ENCODE data around the gene IKBKG. TPM values are rescaled to one million over a fixed set of nuclear protein-coding genes. Genes with fewer than 3 reads are reported as not detected.
A peak's percentile ranks its signal among the peaks of the same experiment; 100 is the strongest.

Gene IKBKG
- total RNA-seq, 1 donor from 2014 or later = 25.0 TPM

DNA sequence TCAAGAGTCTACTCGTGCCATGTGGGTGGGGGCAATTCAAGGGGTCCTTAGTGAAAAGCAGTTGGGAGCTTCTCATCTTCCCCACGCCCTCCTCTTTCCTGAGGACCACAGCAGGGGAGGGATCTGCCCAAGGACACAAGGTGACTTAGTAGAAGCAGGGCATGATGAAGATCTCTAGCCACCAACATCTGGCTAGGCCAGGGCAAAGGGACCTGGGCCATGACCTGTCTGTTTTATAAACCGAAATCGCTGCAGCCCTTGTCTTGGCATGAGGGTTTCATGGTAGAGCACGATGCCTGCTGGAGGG, 5.9 kb upstream of the IKBKG start:
- peaks cover 10% of the 10 kb centered on the region for H3K36me3 Mint-ChIP-seq (ENCODE audit: unreplicated experiment)
- no peaks in the 10 kb centered on the region for H3K27me3 Mint-ChIP-seq (ENCODE audit: unreplicated experiment)
- TF ChIP-seq, protein P1, sequence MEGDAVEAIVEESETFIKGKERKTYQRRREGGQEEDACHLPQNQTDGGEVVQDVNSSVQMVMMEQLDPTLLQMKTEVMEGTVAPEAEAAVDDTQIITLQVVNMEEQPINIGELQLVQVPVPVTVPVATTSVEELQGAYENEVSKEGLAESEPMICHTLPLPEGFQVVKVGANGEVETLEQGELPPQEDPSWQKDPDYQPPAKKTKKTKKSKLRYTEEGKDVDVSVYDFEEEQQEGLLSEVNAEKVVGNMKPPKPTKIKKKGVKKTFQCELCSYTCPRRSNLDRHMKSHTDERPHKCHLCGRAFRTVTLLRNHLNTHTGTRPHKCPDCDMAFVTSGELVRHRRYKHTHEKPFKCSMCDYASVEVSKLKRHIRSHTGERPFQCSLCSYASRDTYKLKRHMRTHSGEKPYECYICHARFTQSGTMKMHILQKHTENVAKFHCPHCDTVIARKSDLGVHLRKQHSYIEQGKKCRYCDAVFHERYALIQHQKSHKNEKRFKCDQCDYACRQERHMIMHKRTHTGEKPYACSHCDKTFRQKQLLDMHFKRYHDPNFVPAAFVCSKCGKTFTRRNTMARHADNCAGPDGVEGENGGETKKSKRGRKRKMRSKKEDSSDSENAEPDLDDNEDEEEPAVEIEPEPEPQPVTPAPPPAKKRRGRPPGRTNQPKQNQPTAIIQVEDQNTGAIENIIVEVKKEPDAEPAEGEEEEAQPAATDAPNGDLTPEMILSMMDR (IDR thresholded peaks at IDR 0.05) = no peak
- no peaks in the 10 kb centered on the region for H3K9me3 Mint-ChIP-seq (ENCODE audit: unreplicated experiment)
- no peak for DNase-seq (ENCODE audit: extremely low spot score, unreplicated experiment)
- peaks cover 40% of the 10 kb centered on the region for H3K4me1 Mint-ChIP-seq (ENCODE audit: unreplicated experiment)
- H3K27ac Mint-ChIP-seq (ENCODE audit: unreplicated experiment) = peak overlapping the region; percentile 96
- H3K4me3 Mint-ChIP-seq (ENCODE audit: unreplicated experiment) = peak overlapping the region; percentile 10

GRCh38 chrX:154541896-154542722, 5.3 kb upstream of the IKBKG start:
- Mint-ChIP-seq H3K36me3 (ENCODE audit: unreplicated experiment) (peaks cover 10% of the 10 kb centered on the region), H3K9me3 (ENCODE audit: unreplicated experiment) (no peaks in the 10 kb centered on the region)

GRCh38 chrX:154542723-154543424, 4.5 kb upstream of the IKBKG start:
- TF ChIP-seq, protein P1 (IDR thresholded peaks at IDR 0.05) = no peak
- H3K27ac Mint-ChIP-seq (ENCODE audit: unreplicated experiment) = peak overlapping the region; percentile 96
- DNase-seq (ENCODE audit: extremely low spot score, unreplicated experiment) = no peak

More at GRCh38 chrX:154541896-154542722, 5.3 kb upstream of the IKBKG start:
- H3K4me3 Mint-ChIP-seq (ENCODE audit: unreplicated experiment) = no peak overlapping the region
- TF ChIP-seq, protein P1 (IDR thresholded peaks at IDR 0.05) = no peak
- H3K4me1 Mint-ChIP-seq (ENCODE audit: unreplicated experiment) = peaks cover 40% of the 10 kb centered on the region
- no peaks in the 10 kb centered on the region for H3K27me3 Mint-ChIP-seq (ENCODE audit: unreplicated experiment)
- peak; percentile 92 for DNase-seq (ENCODE audit: extremely low spot score, unreplicated experiment)
- H3K27ac Mint-ChIP-seq (ENCODE audit: unreplicated experiment) = peak overlapping the region; percentile 96

DNA sequence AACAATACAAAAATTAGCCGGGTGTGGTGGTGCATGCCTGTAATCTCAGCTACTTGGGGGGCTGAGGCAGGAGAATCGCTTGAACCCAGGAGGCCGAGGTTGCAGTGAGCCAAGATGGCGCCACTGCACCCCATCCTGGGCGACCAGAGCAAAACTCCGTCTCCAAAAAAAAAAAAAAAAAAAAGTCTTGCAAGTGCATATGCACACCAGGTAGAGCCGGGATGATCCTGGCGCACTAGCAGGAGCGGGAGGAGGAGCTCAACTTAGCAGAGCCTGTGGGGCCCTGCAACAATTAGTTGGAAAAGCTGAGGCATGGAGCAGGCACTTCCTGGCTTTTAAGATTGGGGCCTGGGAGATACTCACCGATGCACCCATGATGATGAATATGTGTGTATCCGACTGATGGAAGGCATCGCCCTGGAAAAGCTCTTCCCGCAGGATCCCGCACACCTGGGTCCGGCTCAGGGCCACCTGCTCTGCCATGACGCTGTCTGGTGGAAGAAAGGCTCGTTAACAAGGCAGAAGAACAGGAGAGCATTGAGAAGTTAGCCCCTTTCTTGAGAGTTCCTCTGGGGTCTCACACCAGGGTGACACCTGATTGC, 1.6 kb upstream of the IKBKG start:
- H3K27ac Mint-ChIP-seq (ENCODE audit: unreplicated experiment) = no peak overlapping the region
- TF ChIP-seq, protein P1 (IDR thresholded peaks at IDR 0.05) = no peak
- peaks cover 46% of the 10 kb centered on the region for H3K4me1 Mint-ChIP-seq (ENCODE audit: unreplicated experiment)
- peak overlapping the region; percentile 75 for H3K4me3 Mint-ChIP-seq (ENCODE audit: unreplicated experiment)
- peaks cover 3% of the 10 kb centered on the region for H3K9me3 Mint-ChIP-seq (ENCODE audit: unreplicated experiment)
- DNase-seq (ENCODE audit: extremely low spot score, unreplicated experiment) = no peak
- H3K36me3 Mint-ChIP-seq (ENCODE audit: unreplicated experiment) = peaks cover 6% of the 10 kb centered on the region
- no peaks in the 10 kb centered on the region for H3K27me3 Mint-ChIP-seq (ENCODE audit: unreplicated experiment)

More at GRCh38 chrX:154542723-154543424, 4.5 kb upstream of the IKBKG start:
- H3K4me3 Mint-ChIP-seq (ENCODE audit: unreplicated experiment) = no peak overlapping the region
- H3K9me3 Mint-ChIP-seq (ENCODE audit: unreplicated experiment) = no peaks in the 10 kb centered on the region
- peaks cover 10% of the 10 kb centered on the region for H3K36me3 Mint-ChIP-seq (ENCODE audit: unreplicated experiment)
- peaks cover 40% of the 10 kb centered on the region for H3K4me1 Mint-ChIP-seq (ENCODE audit: unreplicated experiment)
- H3K27me3 Mint-ChIP-seq (ENCODE audit: unreplicated experiment) = no peaks in the 10 kb centered on the region
